Measurements from ENCODE around the gene RHOC.

DNA sequence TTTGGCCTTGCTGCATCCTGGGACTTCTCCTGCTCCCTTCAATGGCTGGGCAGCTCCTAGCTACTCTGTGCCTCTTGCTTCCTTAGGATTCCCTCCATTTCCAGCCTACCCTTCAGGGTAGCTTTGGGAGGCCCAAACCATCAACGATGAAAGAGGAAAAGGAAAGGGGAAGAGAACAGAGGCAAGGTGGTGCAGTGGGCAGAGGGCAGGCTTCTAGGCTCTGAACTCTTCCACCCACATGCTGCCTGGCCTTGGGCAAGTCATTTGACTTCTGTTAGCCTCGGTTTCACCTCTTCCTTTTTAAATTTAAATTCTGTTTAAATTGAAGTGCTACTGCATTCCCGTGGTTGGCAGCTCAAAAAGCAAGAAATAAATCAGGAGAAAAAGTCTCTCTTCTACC is 13.9 kb upstream of the RHOC start:
- TF ChIP-seq, protein P1, sequence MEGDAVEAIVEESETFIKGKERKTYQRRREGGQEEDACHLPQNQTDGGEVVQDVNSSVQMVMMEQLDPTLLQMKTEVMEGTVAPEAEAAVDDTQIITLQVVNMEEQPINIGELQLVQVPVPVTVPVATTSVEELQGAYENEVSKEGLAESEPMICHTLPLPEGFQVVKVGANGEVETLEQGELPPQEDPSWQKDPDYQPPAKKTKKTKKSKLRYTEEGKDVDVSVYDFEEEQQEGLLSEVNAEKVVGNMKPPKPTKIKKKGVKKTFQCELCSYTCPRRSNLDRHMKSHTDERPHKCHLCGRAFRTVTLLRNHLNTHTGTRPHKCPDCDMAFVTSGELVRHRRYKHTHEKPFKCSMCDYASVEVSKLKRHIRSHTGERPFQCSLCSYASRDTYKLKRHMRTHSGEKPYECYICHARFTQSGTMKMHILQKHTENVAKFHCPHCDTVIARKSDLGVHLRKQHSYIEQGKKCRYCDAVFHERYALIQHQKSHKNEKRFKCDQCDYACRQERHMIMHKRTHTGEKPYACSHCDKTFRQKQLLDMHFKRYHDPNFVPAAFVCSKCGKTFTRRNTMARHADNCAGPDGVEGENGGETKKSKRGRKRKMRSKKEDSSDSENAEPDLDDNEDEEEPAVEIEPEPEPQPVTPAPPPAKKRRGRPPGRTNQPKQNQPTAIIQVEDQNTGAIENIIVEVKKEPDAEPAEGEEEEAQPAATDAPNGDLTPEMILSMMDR (IDR thresholded peaks at IDR 0.05) = no peak
- TF ChIP-seq EZH2phosphoT487 (IDR thresholded peaks at IDR 0.05; ENCODE audit: borderline replicate concordance, low read depth) = no peak
- no peak for TF ChIP-seq GABPA (IDR thresholded peaks at IDR 0.05; ENCODE audit: low read depth)
- TF ChIP-seq POLR2AphosphoS5 (IDR thresholded peaks at IDR 0.05; ENCODE audit: low read depth, low read length) = no peak
- TF ChIP-seq, protein P2, sequence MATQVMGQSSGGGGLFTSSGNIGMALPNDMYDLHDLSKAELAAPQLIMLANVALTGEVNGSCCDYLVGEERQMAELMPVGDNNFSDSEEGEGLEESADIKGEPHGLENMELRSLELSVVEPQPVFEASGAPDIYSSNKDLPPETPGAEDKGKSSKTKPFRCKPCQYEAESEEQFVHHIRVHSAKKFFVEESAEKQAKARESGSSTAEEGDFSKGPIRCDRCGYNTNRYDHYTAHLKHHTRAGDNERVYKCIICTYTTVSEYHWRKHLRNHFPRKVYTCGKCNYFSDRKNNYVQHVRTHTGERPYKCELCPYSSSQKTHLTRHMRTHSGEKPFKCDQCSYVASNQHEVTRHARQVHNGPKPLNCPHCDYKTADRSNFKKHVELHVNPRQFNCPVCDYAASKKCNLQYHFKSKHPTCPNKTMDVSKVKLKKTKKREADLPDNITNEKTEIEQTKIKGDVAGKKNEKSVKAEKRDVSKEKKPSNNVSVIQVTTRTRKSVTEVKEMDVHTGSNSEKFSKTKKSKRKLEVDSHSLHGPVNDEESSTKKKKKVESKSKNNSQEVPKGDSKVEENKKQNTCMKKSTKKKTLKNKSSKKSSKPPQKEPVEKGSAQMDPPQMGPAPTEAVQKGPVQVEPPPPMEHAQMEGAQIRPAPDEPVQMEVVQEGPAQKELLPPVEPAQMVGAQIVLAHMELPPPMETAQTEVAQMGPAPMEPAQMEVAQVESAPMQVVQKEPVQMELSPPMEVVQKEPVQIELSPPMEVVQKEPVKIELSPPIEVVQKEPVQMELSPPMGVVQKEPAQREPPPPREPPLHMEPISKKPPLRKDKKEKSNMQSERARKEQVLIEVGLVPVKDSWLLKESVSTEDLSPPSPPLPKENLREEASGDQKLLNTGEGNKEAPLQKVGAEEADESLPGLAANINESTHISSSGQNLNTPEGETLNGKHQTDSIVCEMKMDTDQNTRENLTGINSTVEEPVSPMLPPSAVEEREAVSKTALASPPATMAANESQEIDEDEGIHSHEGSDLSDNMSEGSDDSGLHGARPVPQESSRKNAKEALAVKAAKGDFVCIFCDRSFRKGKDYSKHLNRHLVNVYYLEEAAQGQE (IDR thresholded peaks at IDR 0.05; ENCODE audit: low read depth, low read length) = no peak
- TF ChIP-seq FOXJ3 (CRISPR knock-in tag; IDR thresholded peaks at IDR 0.05) = no peak
- TF ChIP-seq RCOR1 (IDR thresholded peaks at IDR 0.05; ENCODE audit: low read length) = no peak
- TF ChIP-seq RFX5 (IDR thresholded peaks at IDR 0.05; ENCODE audit: low read length) = no peak
- TF ChIP-seq SIN3A (IDR thresholded peaks at IDR 0.05; ENCODE audit: borderline replicate concordance, low read depth, low read length) = no peak
- no peak for TF ChIP-seq RAD21 (IDR thresholded peaks at IDR 0.05; ENCODE audit: low read length)
- no peak for TF ChIP-seq TEAD4 (IDR thresholded peaks at IDR 0.05; ENCODE audit: borderline replicate concordance, insufficient read depth)
- no peak for TF ChIP-seq YY1 (IDR thresholded peaks at IDR 0.05; ENCODE audit: low read depth)

Data from SK-N-SH (cell line).